CD14-positive monocyte (primary cell): ENCODE results near the gene ZNF354B. TPM values are rescaled to one million over a fixed set of nuclear protein-coding genes. Genes with fewer than 3 reads are reported as not detected.
A peak's percentile ranks its signal among the peaks of the same experiment; 100 is the strongest.

Source experiments
- DNase-seq, 3 donors: peaks; one replicate each; pipeline ENCODE4 v3.0.0-alpha.2; 2011 to 2022
- H2AFZ ChIP-seq: 2 replicates; pipeline ENCODE4 v1.6.0; 2012; ENCODE audit warnings: mild to moderate bottlenecking, low read depth, low read length, inconsistent platforms; ENCODE audit not compliant: insufficient read depth, poor library complexity, severe bottlenecking
- H3K27ac ChIP-seq, 2 donors: 1 replicate in 1 of 2; 2 replicates in 1 of 2; pipeline ENCODE4 v1.5.1; 2012 to 2013; ENCODE audit warnings: low read length in 2 of 2, control low read depth in 1 of 2, inconsistent platforms in 1 of 2, low read depth in 1 of 2, mild to moderate bottlenecking in 1 of 2
- H3K27me3 ChIP-seq, 2 donors: one replicate each; pipeline versions ENCODE4 v1.6.0 to v1.6.1; 2011 to 2013; ENCODE audit warnings: low read length in 2 of 2; ENCODE audit not compliant: control insufficient read depth in 2 of 2, insufficient read depth in 2 of 2
- H3K36me3 ChIP-seq, 2 donors: replicated peaks in 1 of 2; 1 replicate in 1 of 2; 2 replicates in 1 of 2; pipeline versions ENCODE4 v1.5.1 to v1.6.1; 2012 to 2013; ENCODE audit warnings: low read length in 2 of 2, control low read depth in 1 of 2, inconsistent platforms in 1 of 2, mild to moderate bottlenecking in 1 of 2; ENCODE audit not compliant: insufficient read depth in 2 of 2, control insufficient read depth in 1 of 2
- H3K4me1 ChIP-seq, 2 donors: 1 replicate in 1 of 2; 2 replicates in 1 of 2; pipeline versions ENCODE4 v1.5.1 to v1.6.1; 2012 to 2013; ENCODE audit warnings: low read length in 2 of 2, control low read depth in 1 of 2, inconsistent platforms in 1 of 2, mild to moderate bottlenecking in 1 of 2, moderate library complexity in 1 of 2; ENCODE audit not compliant: insufficient read depth in 2 of 2, control insufficient read depth in 1 of 2
- H3K4me2 ChIP-seq: replicated peaks from 2 replicates; pipeline ENCODE3; 2012; ENCODE audit warnings: low read length, moderate library complexity, mild to moderate bottlenecking; ENCODE audit not compliant: poor library complexity, severe bottlenecking; ENCODE audit errors: extremely low read depth
- H3K4me3 ChIP-seq, 3 experiments: fragments of 200-600 bp in 1 of 3; sonication (generic) in 1 of 3; replicated peaks in 1 of 3; 1 replicate in 2 of 3; 2 replicates in 1 of 3; pipeline ENCODE4 v1.5.1; 2011 to 2013; ENCODE audit warnings: low read length in 3 of 3, mild to moderate bottlenecking in 3 of 3, control low read depth in 2 of 3, low read depth in 2 of 3, inconsistent platforms in 1 of 3, moderate library complexity in 1 of 3
- H3K79me2 ChIP-seq: 2 replicates; pipeline ENCODE4 v1.6.0; 2012; ENCODE audit warnings: mild to moderate bottlenecking, control low read depth, inconsistent platforms, low read length, moderate library complexity; ENCODE audit not compliant: insufficient read depth
- H3K9ac ChIP-seq: 2 replicates; pipeline ENCODE4 v1.6.0; 2017; ENCODE audit warnings: low read length, mild to moderate bottlenecking; ENCODE audit not compliant: insufficient read depth, poor library complexity, severe bottlenecking
- H3K9me3 ChIP-seq, 2 donors: replicated peaks in 1 of 2; 1 replicate in 1 of 2; 2 replicates in 1 of 2; pipeline versions ENCODE4 v1.5.1 to v1.6.1; 2012 to 2013; ENCODE audit warnings: low read length in 2 of 2, control low read depth in 1 of 2; ENCODE audit not compliant: control insufficient read depth in 1 of 2, insufficient read depth in 1 of 2
- H4K20me1 ChIP-seq: 2 replicates; pipeline ENCODE4 v1.6.0; 2012; ENCODE audit warnings: mild to moderate bottlenecking, low read length, control low read depth, moderate library complexity; ENCODE audit not compliant: insufficient read depth
- H3K27ac Mint-ChIP-seq, 7 donors: one replicate each; pipeline ENCODE4 v1.8.0; 2020; ENCODE audit warnings: mild to moderate bottlenecking in 7 of 7, mixed read lengths in 7 of 7, moderate library complexity in 6 of 7, inconsistent platforms in 2 of 7
- H3K27me3 Mint-ChIP-seq, 3 donors: one replicate each; pipeline ENCODE4 v1.8.0; 2021 to 2022; ENCODE audit warnings: low read depth in 3 of 3, mild to moderate bottlenecking in 3 of 3, mixed read lengths in 3 of 3, moderate library complexity in 3 of 3, inconsistent platforms in 1 of 3
- H3K36me3 Mint-ChIP-seq, 2 donors: one replicate each; pipeline ENCODE4 v1.8.0; 2020; ENCODE audit warnings: mixed read lengths in 2 of 2, inconsistent platforms in 1 of 2, mild to moderate bottlenecking in 1 of 2
- H3K4me1 Mint-ChIP-seq: one replicate; pipeline ENCODE4 v1.8.0; 2020; ENCODE audit warnings: mild to moderate bottlenecking, mixed read lengths
- H3K4me3 Mint-ChIP-seq, 2 donors: one replicate each; pipeline ENCODE4 v1.8.0; 2020; ENCODE audit warnings: mild to moderate bottlenecking in 2 of 2, mixed read lengths in 2 of 2, moderate library complexity in 1 of 2
- H3K9me3 Mint-ChIP-seq, 7 donors: one replicate each; pipeline ENCODE4 v1.8.0; 2020 to 2022; ENCODE audit warnings: mixed read lengths in 7 of 7, mild to moderate bottlenecking in 6 of 7, moderate library complexity in 6 of 7, inconsistent platforms in 2 of 7
- WGBS: methylation state at CpG from one replicate; pipeline ENCODE4 v1.1.5; 2013; ENCODE audit warnings: missing lambda C conversion rate; ENCODE audit not compliant: insufficient coverage; 5-methylcytosine and 5-hydroxymethylcytosine counted together
- intact Hi-C, 2 donors: fragments of 100-400 bp; cut with micrococcal nuclease; formaldehyde crosslinking; loops; one replicate each; pipeline versions ENCODE4 v1.15.0 to v1.15.1; 2023
- polyA plus RNA-seq, 3 donors: library from polyadenylated mRNA; depleted of rRNA in 1 of 3; unstranded in 2 of 3; stranded (reverse) in 1 of 3; fragments of 300-500 nt in 2 of 3; fragments of >200 nt in 1 of 3; fragmentation: Illumina TruSeq in 2 of 3; gene quantifications; 1 replicate in 2 of 3; 2 replicates in 1 of 3; pipeline ENCODE4 v1.2.3, GENCODE V29; 2012 to 2021
- TF ChIP-seq, protein P1 (sequence below): fragments of 200-600 bp; IDR thresholded peaks from one replicate; pipeline ENCODE4 v1.8.0; 2022; ENCODE audit warnings: antibody characterized with exemption, mild to moderate bottlenecking

The ZNF354B gene
- polyA plus RNA-seq, 3 donors: 0.94 to 12.0 (median 1.1) TPM

- no peaks in the 10 kb centered on the region for H3K27me3 ChIP-seq
- H3K9me3 ChIP-seq: peaks cover 16 to 26% of the 10 kb centered on the region in 2 donors
- H3K27ac Mint-ChIP-seq: no peak overlapping the region
- TF ChIP-seq, protein P1, sequence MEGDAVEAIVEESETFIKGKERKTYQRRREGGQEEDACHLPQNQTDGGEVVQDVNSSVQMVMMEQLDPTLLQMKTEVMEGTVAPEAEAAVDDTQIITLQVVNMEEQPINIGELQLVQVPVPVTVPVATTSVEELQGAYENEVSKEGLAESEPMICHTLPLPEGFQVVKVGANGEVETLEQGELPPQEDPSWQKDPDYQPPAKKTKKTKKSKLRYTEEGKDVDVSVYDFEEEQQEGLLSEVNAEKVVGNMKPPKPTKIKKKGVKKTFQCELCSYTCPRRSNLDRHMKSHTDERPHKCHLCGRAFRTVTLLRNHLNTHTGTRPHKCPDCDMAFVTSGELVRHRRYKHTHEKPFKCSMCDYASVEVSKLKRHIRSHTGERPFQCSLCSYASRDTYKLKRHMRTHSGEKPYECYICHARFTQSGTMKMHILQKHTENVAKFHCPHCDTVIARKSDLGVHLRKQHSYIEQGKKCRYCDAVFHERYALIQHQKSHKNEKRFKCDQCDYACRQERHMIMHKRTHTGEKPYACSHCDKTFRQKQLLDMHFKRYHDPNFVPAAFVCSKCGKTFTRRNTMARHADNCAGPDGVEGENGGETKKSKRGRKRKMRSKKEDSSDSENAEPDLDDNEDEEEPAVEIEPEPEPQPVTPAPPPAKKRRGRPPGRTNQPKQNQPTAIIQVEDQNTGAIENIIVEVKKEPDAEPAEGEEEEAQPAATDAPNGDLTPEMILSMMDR: no peak
- H3K9ac ChIP-seq: no peak overlapping the region
- H3K4me2 ChIP-seq: no peak overlapping the region
- H3K36me3 Mint-ChIP-seq: peaks cover 44 to 48% of the 10 kb centered on the region in 2 donors
- peaks cover 12% of the 10 kb centered on the region for H3K4me1 Mint-ChIP-seq
- WGBS: 100% methylated on average over 8 of the region's 8 CpGs
- H3K4me3 ChIP-seq: no peak overlapping the region
- H3K27ac ChIP-seq: no peak overlapping the region
- H3K36me3 ChIP-seq: peaks cover 21 to 45% of the 10 kb centered on the region in 2 donors
- H3K4me3 Mint-ChIP-seq: peak overlapping the region in 1 of 2 donors; percentile 57
- intact Hi-C loops: no loop called here
- H2AFZ ChIP-seq: no peak overlapping the region
- no peaks in the 10 kb centered on the region for H3K79me2 ChIP-seq
- no peaks in the 10 kb centered on the region for H4K20me1 ChIP-seq
- DNase-seq: no peak
- H3K4me1 ChIP-seq: peaks cover 2 to 5% of the 10 kb centered on the region in 2 donors
- H3K9me3 Mint-ChIP-seq: peaks cover 8 to 44% (median 21%) of the 10 kb centered on the region in 7 donors
- no peaks in the 10 kb centered on the region for H3K27me3 Mint-ChIP-seq
These were observed 1.9 kb downstream of the ZNF354B start for GRCh38 chr5:178861627-178862026.

DNA sequence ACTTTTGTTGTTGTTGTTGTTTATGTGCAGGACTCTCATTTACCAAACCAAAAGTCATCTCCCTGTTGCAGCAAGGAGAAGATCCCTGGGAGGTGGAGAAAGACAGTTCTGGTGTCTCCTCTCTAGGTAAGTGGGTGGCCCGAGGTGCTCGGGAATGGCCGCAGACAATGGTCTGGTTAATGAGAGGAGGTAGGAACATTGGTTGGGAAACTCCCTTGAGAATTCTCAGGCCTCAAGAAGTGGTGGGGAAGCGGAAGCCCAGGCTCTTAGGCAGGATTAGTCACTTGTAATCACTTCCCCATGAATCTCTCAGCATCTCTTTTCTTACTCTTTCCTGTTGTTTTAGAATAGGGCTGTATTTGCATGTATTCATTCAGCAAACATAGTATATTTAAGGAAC, 7.2 kb downstream of the ZNF354B start:
- Histone ChIP-seq H3K9ac (no peak overlapping the region), H3K27me3 (no peaks in the 10 kb centered on the region), H4K20me1 (no peaks in the 10 kb centered on the region), H3K27ac (no peak overlapping the region), H3K4me3 (no peak overlapping the region), H3K4me1 (no peaks in the 10 kb centered on the region), H3K36me3 (peaks cover 63 to 95% of the 10 kb centered on the region in 2 donors), H3K4me2 (no peak overlapping the region), H2AFZ (no peak overlapping the region), H3K9me3 (peaks cover 54 to 68% of the 10 kb centered on the region in 2 donors), H3K79me2 (no peaks in the 10 kb centered on the region)
- Mint-ChIP-seq H3K9me3 (peaks cover 51 to 77% (median 62%) of the 10 kb centered on the region in 7 donors), H3K4me1 (no peaks in the 10 kb centered on the region), H3K27ac (no peak overlapping the region), H3K36me3 (peaks cover 84 to 93% of the 10 kb centered on the region in 2 donors), H3K27me3 (no peaks in the 10 kb centered on the region), H3K4me3 (no peak overlapping the region)
- TF ChIP-seq, protein P1: no peak
- whole genome bisulfite sequencing: no CpG with 5 or more reads among the region's 4 CpGs
- intact Hi-C loops: no loop called here
- DNase-seq: no peak
